Activated CD8-positive, alpha-beta memory T cell treated with anti-CD3 and anti-CD28 coated beads, Interleukin-2, amount 10 ng/mL, durations not matched to agents 7 days and 5 days (primary cell): ENCODE data around the gene TAS1R1. TPM values are rescaled to one million over a fixed set of nuclear protein-coding genes. Genes with fewer than 3 reads are reported as not detected.
"Not testable (repeated sequence)": the region's sequence is repeated elsewhere in the genome, so short reads cannot be mapped to it uniquely, and the experiment has no call there.

Experiments
- ATAC-seq: fragments of 150-1000 bp; cut with Tn5 transposase; one replicate; pipeline ENCODE4 v1.10.0; 2021; ENCODE audit warnings: moderate library complexity
- CTCF ChIA-PET: fragments of 350-600 bp; sonication (Branson Sonifier 250); formaldehyde crosslinking; loops from one replicate; lab custom pipeline; 2021; ENCODE audit warnings: antibody characterized with exemption; lab: Charles Lee
- DNase-seq: peaks from one replicate; pipeline ENCODE4 v3.0.0-alpha.2; 2020
- H3K27ac Mint-ChIP-seq: one replicate; pipeline ENCODE4 v1.8.0; 2021; ENCODE audit warnings: mild to moderate bottlenecking, mixed read lengths
- H3K27me3 Mint-ChIP-seq: one replicate; pipeline ENCODE4 v1.8.0; 2021; ENCODE audit warnings: mixed read lengths
- H3K36me3 Mint-ChIP-seq: one replicate; pipeline ENCODE4 v1.8.0; 2021; ENCODE audit warnings: mild to moderate bottlenecking, mixed read lengths
- H3K4me1 Mint-ChIP-seq: one replicate; pipeline ENCODE4 v1.8.0; 2021; ENCODE audit warnings: mixed read lengths
- H3K4me3 Mint-ChIP-seq: one replicate; pipeline ENCODE4 v1.8.0; 2021; ENCODE audit warnings: mild to moderate bottlenecking, moderate library complexity, mixed read lengths
- H3K9me3 Mint-ChIP-seq: one replicate; pipeline ENCODE4 v1.8.0; 2022; ENCODE audit warnings: low read depth, mixed read lengths
- total RNA-seq, 2 experiments: library from RNA; stranded (reverse); gene quantifications; one replicate each; pipeline ENCODE4 v1.2.3, GENCODE V29; 2021

TAS1R1 gene
- total RNA-seq, 2 experiments from 2014 or later, result not detected

DNA sequence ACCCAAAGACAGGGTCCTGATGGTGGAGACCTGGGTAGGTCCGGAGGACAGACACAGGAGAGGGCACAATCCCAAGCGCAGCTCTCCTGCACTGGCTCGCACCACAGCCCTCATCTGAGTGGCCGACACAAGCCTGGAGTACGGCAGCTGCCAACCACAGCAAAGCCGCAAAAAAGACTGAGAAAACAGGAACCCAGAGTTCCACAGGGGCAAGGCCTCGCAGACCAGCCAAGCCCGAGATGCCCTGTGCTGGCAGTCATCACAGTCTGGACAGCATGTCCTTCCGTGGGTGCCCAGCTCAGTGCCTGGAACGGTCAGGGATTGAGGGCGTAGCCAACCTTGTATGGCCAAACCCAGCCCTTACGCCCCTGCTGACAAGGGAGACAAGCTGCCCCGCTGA lies 36.1 kb downstream of the TAS1R1 start:
- Mint-ChIP-seq H3K9me3 (no peaks in the 10 kb centered on the region), H3K36me3 (peaks cover 11% of the 10 kb centered on the region), H3K4me3 (no peak overlapping the region), H3K27me3 (no peaks in the 10 kb centered on the region), H3K27ac (peak overlapping the region; percentile 56), H3K4me1 (peaks cover 30% of the 10 kb centered on the region)
- DNase-seq (no peak), ATAC-seq (peak; percentile 16)
- CTCF ChIA-PET, result interaction anchor here (1.1 kb wide), 1 partner anchor 37 kb away, joined by 5 read pairs; the partner anchor contains the start of genes NOL9 and TAS1R1

DNA sequence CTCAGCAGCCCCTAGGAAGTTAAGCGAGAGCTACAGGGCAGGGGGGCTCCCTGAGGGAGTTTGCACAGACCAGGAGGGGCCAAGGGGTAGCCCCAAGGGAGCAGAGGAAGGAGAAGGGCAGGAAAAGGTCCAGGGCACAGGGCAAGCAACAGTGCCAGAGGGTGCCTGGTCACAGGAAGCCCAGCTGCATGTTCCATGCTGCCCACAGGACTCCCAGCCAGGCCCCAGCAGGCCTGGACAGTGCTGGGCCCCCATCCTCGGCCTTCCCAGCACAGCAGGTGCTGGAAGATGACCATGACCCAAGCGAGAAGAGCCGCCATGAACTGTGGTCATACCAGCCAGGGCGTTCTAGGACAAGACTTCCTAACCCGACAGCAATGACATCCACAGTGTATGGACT lies 36.5 kb downstream of the TAS1R1 start:
- H3K36me3 Mint-ChIP-seq, result peaks cover 14% of the 10 kb centered on the region

DNA sequence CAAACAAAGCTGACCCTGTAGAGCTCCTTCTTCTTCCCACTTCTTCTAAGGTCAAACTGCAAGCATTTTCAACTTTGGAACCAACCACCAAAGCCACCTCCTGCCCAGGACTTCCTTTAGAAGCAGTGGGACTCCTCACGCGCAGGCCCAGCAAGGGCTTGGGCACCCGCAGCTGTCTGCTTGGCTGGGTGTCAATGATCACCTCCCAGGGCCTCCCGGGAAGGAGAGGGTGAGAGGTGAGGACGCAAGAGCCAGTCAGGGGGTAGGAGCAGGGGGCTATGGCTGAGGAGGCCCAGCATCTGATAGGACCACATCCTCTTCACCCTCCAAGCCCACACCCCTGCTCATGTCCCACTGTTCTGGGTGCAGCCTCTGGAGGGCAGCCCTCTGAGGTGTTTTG lies 37.3 kb downstream of the TAS1R1 start:
- Mint-ChIP-seq H3K27me3 (no peaks in the 10 kb centered on the region), H3K36me3 (peaks cover 16% of the 10 kb centered on the region), H3K4me1 (peaks cover 32% of the 10 kb centered on the region), H3K9me3 (no peaks in the 10 kb centered on the region), H3K27ac (peak overlapping the region; percentile 75), H3K4me3 (no peak overlapping the region)
- DNase-seq (no peak), ATAC-seq (no peak)
- CTCF ChIA-PET, result interaction anchor here (1.3 kb wide), 1 partner anchor 12 kb away, joined by 5 read pairs; the partner anchor contains the start of gene ZBTB48

More for the DNA sequence above, 36.5 kb downstream of the TAS1R1 start:
- no peaks in the 10 kb centered on the region for H3K27me3 Mint-ChIP-seq
- no peak overlapping the region for H3K4me3 Mint-ChIP-seq
- CTCF ChIA-PET, result interaction anchor here (1.1 kb wide), 1 partner anchor 37 kb away, joined by 5 read pairs; the partner anchor contains the start of genes NOL9 and TAS1R1
- ATAC-seq (no peak), DNase-seq (no peak)
- no peaks in the 10 kb centered on the region for H3K9me3 Mint-ChIP-seq
- peaks cover 30% of the 10 kb centered on the region for H3K4me1 Mint-ChIP-seq
- no peak overlapping the region for H3K27ac Mint-ChIP-seq

DNA sequence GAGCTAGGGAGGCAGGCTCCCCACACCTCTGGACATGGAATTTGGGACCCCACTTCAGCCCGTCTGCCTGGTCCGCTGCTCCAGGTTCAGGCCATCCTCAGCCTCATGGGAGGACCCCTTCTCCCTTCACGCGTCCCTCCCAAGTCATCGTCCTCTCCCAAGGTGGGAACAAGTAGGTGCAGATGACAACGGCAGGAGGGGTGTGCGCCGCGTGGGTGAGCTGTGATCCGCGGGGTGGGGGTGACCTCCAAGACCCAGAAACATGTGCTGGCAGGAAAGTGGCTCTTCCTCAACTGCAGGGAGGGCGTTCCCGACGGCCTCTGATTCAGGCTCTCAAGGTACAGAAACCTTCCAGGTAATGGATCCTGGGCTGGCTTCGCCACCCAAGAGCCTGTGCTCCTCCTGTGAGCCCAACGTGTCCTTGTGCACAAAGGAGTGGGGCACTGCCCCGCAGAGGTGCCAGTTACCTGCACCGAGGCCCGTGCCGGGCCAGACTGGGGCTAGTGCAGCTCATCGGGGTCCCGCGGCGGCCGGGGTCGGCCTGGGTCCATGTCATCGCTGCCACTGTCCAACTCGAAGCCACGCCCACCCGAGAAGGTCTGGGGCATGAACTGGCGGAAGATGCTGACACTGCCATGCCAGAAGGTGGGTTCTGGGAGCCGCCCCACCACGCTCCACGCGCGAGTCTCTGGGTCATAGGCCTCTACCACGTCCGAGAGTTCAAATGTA lies 37.9 kb downstream of the TAS1R1 start:
- no peaks in the 10 kb centered on the region for H3K27me3 Mint-ChIP-seq
- ATAC-seq (no peak), DNase-seq (no peak)
- H3K4me3 Mint-ChIP-seq, result no peak overlapping the region
- peaks cover 37% of the 10 kb centered on the region for H3K4me1 Mint-ChIP-seq
- H3K9me3 Mint-ChIP-seq, result no peaks in the 10 kb centered on the region
- CTCF ChIA-PET, result interaction anchor here (1.3 kb wide), 1 partner anchor 13 kb away, joined by 5 read pairs; the partner anchor contains the start of gene ZBTB48
- peak overlapping the region; percentile 75 for H3K27ac Mint-ChIP-seq
- H3K36me3 Mint-ChIP-seq, result peaks cover 16% of the 10 kb centered on the region

DNA sequence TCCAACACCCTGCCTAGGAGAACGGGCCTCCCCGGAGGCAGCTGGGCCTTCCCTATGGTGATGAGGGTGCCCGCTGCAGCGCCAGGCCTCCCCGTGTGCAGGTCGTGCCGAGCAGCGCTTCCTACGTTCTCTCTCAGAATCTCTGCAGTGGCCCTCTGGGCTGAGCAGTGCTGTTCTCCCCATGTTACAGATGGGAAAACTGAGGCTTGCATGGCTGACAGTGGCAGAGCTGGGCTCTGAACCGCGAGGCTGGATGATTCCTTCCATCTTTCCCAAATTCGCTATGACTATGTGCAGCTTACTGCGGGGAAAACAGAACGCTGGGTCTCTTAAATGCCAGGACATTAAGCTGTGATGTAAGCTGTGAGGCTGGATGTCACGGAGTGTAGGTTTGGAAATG lies 38.7 kb downstream of the TAS1R1 start:
- Mint-ChIP-seq H3K27ac (no peak overlapping the region), H3K4me3 (no peak overlapping the region)
- CTCF ChIA-PET, result no interaction called here

DNA sequence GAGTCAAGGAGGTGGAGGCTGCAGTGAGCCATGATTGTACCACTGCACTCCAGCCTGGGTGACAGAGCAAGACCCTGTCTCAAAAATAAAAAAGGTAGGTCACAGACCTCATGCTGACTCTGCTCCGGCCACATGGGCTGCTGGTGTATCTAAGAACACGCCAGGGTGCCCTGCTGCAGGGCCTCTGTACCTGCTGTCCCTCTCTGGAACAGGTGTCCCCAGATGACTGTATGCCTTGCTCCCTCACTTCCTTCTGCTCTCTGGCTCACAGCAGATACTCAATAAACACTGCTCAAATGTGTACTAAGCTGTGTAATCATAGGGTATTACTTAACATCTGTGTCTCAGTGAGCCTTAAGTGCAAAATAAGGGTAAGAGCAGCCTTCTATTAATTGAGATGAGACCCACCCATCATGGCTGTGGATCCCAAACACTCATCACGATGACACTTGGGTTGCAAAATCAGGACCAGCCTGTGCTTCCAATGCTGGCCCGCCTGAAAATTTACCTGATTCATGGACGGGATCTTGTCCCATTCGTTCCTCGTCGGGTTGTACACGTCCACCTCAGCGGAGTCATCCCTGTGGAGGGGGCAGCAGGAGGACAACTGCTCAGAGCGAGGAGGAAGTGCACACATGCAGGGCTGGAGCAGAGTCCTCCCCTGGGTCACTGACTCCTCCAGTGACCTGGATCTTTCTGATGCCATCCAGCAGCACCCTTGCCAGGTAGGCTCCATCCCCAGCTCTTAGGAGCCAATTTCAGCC lies 40.1 kb downstream of the TAS1R1 start:
- Mint-ChIP-seq H3K9me3 (no peaks in the 10 kb centered on the region), H3K4me1 (peaks cover 51% of the 10 kb centered on the region), H3K4me3 (no peak overlapping the region), H3K27me3 (no peaks in the 10 kb centered on the region), H3K36me3 (peaks cover 23% of the 10 kb centered on the region), H3K27ac (no peak overlapping the region)
- DNase-seq, result no peak
- no peak for ATAC-seq
- CTCF ChIA-PET, result no interaction called here

More for the DNA sequence above, 38.7 kb downstream of the TAS1R1 start:
- ATAC-seq, result no peak
- Mint-ChIP-seq H3K4me1 (peaks cover 39% of the 10 kb centered on the region), H3K9me3 (no peaks in the 10 kb centered on the region), H3K36me3 (peaks cover 17% of the 10 kb centered on the region), H3K27me3 (no peaks in the 10 kb centered on the region)
- DNase-seq, result no peak

DNA sequence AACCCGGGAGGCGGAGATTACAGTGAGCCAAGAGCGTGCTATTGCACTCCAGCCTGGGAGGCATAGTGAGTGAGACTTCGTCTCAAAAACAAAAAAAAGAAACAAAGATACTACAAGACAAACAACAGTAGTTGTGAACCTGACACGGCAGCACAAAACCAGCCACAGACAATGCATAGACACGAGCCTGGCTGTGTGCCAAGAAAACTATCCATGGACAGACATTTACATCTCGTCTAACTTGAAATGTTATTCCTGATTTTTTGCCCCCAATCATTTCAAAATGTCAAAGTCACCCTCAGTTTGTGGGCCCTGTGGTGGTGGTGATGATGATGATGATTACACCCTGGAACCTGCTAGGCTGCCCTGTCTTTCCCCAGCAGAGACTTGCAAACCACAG lies 41.2 kb downstream of the TAS1R1 start:
- Mint-ChIP-seq H3K4me1 (peaks cover 53% of the 10 kb centered on the region), H3K9me3 (no peaks in the 10 kb centered on the region), H3K27ac (peak overlapping the region; percentile 33), H3K27me3 (no peaks in the 10 kb centered on the region), H3K36me3 (peaks cover 27% of the 10 kb centered on the region), H3K4me3 (no peak overlapping the region)
- ATAC-seq, result no peak
- DNase-seq, result no peak
- CTCF ChIA-PET, result no interaction called here

DNA sequence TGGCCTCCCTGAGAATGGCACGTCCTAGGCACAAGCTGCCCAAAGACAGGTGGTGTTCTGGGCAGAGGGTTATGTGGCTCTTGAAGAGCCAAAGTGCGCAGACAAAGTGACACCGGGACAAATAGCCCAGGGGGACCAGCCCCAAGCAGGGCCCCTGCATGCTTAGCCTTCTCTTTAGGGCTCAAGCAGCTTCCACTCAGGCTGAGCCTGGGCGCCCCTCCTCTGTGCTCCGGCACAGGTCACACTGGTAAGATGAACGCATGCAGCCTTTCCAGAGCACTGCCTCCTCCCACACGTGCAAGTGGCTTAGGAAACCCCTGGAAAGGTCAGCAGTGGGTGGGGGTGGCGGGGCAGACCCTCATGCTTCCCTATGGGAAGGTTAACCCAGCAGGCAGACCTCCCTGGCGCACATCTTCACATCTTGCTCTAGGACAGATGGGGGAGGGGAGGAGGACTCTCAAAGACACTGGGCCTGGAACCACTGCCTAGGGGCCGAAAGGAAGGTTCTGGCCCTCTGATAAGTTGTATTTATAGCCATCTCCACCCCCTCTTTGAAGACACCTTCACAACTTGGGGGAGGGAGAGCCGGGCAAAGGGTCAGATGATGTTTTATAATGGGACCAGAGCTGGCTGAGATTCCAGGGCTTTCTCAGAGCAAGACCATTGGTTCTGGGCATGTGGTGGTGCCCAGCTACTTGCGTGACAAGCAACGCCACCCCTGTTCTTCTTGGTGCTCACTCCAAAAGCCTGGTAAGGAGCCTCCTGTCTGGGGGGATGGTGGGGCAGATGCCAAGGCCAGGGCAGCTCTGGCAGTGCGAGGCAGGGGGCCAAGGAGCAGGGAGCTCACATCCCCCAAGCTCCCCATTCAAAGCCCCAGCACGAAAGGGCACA lies 42.0 kb downstream of the TAS1R1 start:
- CTCF ChIA-PET, result interaction anchor here (1.4 kb wide), 1 partner anchor 43 kb away, joined by 3 read pairs; the partner anchor contains the start of genes NOL9 and TAS1R1
- Mint-ChIP-seq H3K27me3 (no peaks in the 10 kb centered on the region), H3K27ac (peak overlapping the region; percentile 43), H3K36me3 (peaks cover 27% of the 10 kb centered on the region), H3K9me3 (no peaks in the 10 kb centered on the region), H3K4me3 (no peak overlapping the region), H3K4me1 (peaks cover 46% of the 10 kb centered on the region)
- DNase-seq, result no peak
- ATAC-seq, result no peak

DNA sequence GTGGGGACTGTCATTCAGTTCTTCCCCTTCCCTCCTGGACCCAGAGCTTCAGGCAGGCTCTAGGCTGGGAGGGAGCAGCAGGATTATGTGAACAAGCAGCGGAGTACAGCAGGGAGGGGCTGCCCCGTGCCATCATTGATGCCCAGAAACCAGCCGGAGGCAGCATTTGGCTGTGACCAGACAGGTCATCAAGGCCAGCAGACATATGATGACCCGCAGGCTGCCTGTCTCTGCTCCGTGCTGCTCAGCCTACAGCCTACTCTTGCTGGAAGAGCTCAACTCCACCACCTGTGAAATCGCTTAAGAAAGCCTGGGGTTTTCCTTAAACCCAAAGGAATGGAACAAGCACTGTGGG lies 42.6 kb downstream of the TAS1R1 start:
- peak overlapping the region; percentile 31 for H3K27ac Mint-ChIP-seq
- CTCF ChIA-PET, result interaction anchor here (1.4 kb wide), 1 partner anchor 43 kb away, joined by 3 read pairs; the partner anchor contains the start of genes NOL9 and TAS1R1
- H3K4me1 Mint-ChIP-seq, result peaks cover 40% of the 10 kb centered on the region

DNA sequence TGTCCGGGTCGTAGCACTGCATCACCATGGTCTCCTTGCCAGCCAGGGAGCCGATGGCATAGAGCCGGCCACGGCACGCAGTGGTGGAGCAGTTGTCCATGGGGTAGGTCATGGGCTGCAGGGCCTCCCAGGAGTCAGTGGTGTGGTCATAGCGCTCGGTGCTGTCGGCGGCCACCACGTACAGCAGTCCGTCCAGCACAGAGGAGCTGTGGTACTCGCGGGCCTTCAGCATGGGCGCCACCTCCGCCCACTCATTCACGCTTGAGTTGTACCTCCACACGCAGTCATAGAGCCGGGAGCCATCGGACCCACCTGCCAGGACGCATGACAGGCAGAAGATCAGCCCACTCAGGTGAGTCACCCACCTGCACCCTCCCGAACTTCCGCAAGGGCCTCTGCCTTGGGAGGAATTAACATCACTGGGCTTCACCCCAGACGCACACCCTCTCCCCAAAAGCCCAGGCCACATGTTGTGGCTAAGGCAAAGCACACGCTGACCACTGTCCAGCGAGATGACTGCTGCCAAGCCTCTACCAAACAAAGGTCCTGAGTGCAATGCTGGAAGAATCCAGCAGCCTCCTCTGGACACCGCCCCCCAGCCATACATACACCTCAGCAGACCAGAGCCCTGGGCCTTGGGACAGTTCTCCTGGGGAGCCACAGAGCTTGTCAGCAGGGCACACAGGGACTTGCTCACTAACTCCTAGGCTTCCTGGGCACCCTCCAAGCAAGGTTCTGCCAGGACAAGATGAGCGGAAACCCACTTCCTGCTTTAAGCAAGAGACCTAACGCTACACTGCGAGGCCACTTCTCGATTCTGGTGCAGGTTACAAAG lies 44.3 kb downstream of the TAS1R1 start:
- H3K9me3 Mint-ChIP-seq, result no peaks in the 10 kb centered on the region
- H3K36me3 Mint-ChIP-seq, result peaks cover 24% of the 10 kb centered on the region
- H3K27me3 Mint-ChIP-seq, result no peaks in the 10 kb centered on the region
- CTCF ChIA-PET, result interaction anchor here (0.8 to 1.8 kb wide), 6 partner anchors 13 to 110 kb away, joined by 3 to 7 read pairs (median 4); partner anchors contain the start of genes NOL9 and TAS1R1
- H3K4me1 Mint-ChIP-seq, result peaks cover 42% of the 10 kb centered on the region
- H3K4me3 Mint-ChIP-seq, result peak overlapping the region; percentile 95
- DNase-seq (peak; percentile 75), ATAC-seq (no peak)
- H3K27ac Mint-ChIP-seq, result peak overlapping the region; percentile 94

More for the DNA sequence above, 42.6 kb downstream of the TAS1R1 start:
- Mint-ChIP-seq H3K4me3 (no peak overlapping the region), H3K27me3 (no peaks in the 10 kb centered on the region), H3K36me3 (peaks cover 27% of the 10 kb centered on the region), H3K9me3 (no peaks in the 10 kb centered on the region)
- ATAC-seq, result no peak
- no peak for DNase-seq

DNA sequence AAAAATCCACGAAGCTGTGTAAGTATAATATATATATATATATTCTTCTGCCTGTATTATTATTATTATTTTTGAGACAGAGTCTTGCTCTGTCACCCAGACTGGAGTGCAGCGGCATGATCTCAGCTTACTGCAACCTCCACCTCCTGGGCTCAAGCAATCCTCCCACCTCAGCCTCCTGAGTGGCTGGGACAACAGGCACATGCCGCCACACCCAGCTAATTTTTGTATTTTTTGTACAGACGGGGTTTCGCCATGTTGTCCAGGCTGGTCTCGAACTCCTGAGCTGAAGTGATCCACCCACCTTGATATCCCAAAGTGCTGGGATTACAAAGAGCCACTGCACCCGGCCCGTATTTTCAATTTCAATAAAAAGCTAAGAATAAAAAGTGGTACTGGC lies 44.9 kb downstream of the TAS1R1 start:
- ATAC-seq, H3K9me3 Mint-ChIP-seq, H3K27me3 Mint-ChIP-seq, DNase-seq: not testable (repeated sequence)
- H3K36me3 Mint-ChIP-seq, result peaks cover 21% of the 10 kb centered on the region
- H3K4me3 Mint-ChIP-seq, result peak overlapping the region; percentile 95
- CTCF ChIA-PET, result interaction anchor here (0.7 to 1.8 kb wide), 9 partner anchors 12 to 110 kb away, joined by 3 to 7 read pairs (median 3); partner anchors contain the start of genes NOL9 and TAS1R1
- H3K27ac Mint-ChIP-seq, result peak overlapping the region; percentile 94
- H3K4me1 Mint-ChIP-seq, result peaks cover 42% of the 10 kb centered on the region
